ENCODE data around the gene GALNT2. TPM values are rescaled to one million over a fixed set of nuclear protein-coding genes. Genes with fewer than 3 reads are reported as not detected.

Gene GALNT2
- total RNA-seq, 1 donor, result 17.2 TPM

- H3K9me3 ChIP-seq (ENCODE audit: low read depth, low read length), result no peaks in the 10 kb centered on the region
- no peak overlapping the region for H3K4me3 ChIP-seq (ENCODE audit: low read length)
- H3K4me1 ChIP-seq (ENCODE audit: insufficient read depth, low read length), result peaks cover 46% of the 10 kb centered on the region
- H3K27me3 ChIP-seq (ENCODE audit: insufficient read depth, low read length), result no peaks in the 10 kb centered on the region
These were observed 75.7 kb downstream of the GALNT2 start for GRCh38 chr1:230142608-230143210.

GRCh38 chr1:230143534-230143933 is 76.5 kb downstream of the GALNT2 start:
- H3K27me3 ChIP-seq (ENCODE audit: insufficient read depth, low read length), result no peaks in the 10 kb centered on the region
- H3K9me3 ChIP-seq (ENCODE audit: low read depth, low read length), result no peaks in the 10 kb centered on the region
- H3K4me3 ChIP-seq (ENCODE audit: low read length), result no peak overlapping the region
- peaks cover 54% of the 10 kb centered on the region for H3K4me1 ChIP-seq (ENCODE audit: insufficient read depth, low read length)

GRCh38 chr1:230144010-230144614 is 77.1 kb downstream of the GALNT2 start:
- no peaks in the 10 kb centered on the region for H3K27me3 ChIP-seq (ENCODE audit: insufficient read depth, low read length)
- H3K9me3 ChIP-seq (ENCODE audit: low read depth, low read length), result no peaks in the 10 kb centered on the region
- peaks cover 60% of the 10 kb centered on the region for H3K4me1 ChIP-seq (ENCODE audit: insufficient read depth, low read length)
- no peak overlapping the region for H3K4me3 ChIP-seq (ENCODE audit: low read length)

- H3K4me1 ChIP-seq (ENCODE audit: insufficient read depth, low read length), result peaks cover 67% of the 10 kb centered on the region
- H3K4me3 ChIP-seq (ENCODE audit: low read length), result no peak overlapping the region
- no peaks in the 10 kb centered on the region for H3K27me3 ChIP-seq (ENCODE audit: insufficient read depth, low read length)
- H3K9me3 ChIP-seq (ENCODE audit: low read depth, low read length), result no peaks in the 10 kb centered on the region
These were observed 77.9 kb downstream of the GALNT2 start for GRCh38 chr1:230144758-230145504.

- Histone ChIP-seq H3K4me3 (ENCODE audit: low read length) (no peak overlapping the region), H3K4me1 (ENCODE audit: insufficient read depth, low read length) (peaks cover 67% of the 10 kb centered on the region), H3K9me3 (ENCODE audit: low read depth, low read length) (no peaks in the 10 kb centered on the region), H3K27me3 (ENCODE audit: insufficient read depth, low read length) (no peaks in the 10 kb centered on the region)
These were observed 78.5 kb downstream of the GALNT2 start for GRCh38 chr1:230145505-230145899.

- Histone ChIP-seq H3K27me3 (ENCODE audit: insufficient read depth, low read length) (no peaks in the 10 kb centered on the region), H3K4me1 (ENCODE audit: insufficient read depth, low read length) (peaks cover 72% of the 10 kb centered on the region), H3K9me3 (ENCODE audit: low read depth, low read length) (no peaks in the 10 kb centered on the region), H3K4me3 (ENCODE audit: low read length) (no peak overlapping the region)
These were observed 79.0 kb downstream of the GALNT2 start for GRCh38 chr1:230145953-230146476.

- Histone ChIP-seq H3K27me3 (ENCODE audit: insufficient read depth, low read length) (no peaks in the 10 kb centered on the region), H3K9me3 (ENCODE audit: low read depth, low read length) (no peaks in the 10 kb centered on the region), H3K4me3 (ENCODE audit: low read length) (no peak overlapping the region), H3K4me1 (ENCODE audit: insufficient read depth, low read length) (peaks cover 77% of the 10 kb centered on the region)
These were observed 79.7 kb downstream of the GALNT2 start for GRCh38 chr1:230146709-230147108.

GRCh38 chr1:230147253-230148125 is 80.5 kb downstream of the GALNT2 start:
- H3K4me1 ChIP-seq (ENCODE audit: insufficient read depth, low read length), result peaks cover 83% of the 10 kb centered on the region
- no peak overlapping the region for H3K4me3 ChIP-seq (ENCODE audit: low read length)
- no peaks in the 10 kb centered on the region for H3K9me3 ChIP-seq (ENCODE audit: low read depth, low read length)
- H3K27me3 ChIP-seq (ENCODE audit: insufficient read depth, low read length), result no peaks in the 10 kb centered on the region

GRCh38 chr1:230148126-230148652 is 81.2 kb downstream of the GALNT2 start:
- no peaks in the 10 kb centered on the region for H3K9me3 ChIP-seq (ENCODE audit: low read depth, low read length)
- peaks cover 90% of the 10 kb centered on the region for H3K4me1 ChIP-seq (ENCODE audit: insufficient read depth, low read length)
- no peak overlapping the region for H3K4me3 ChIP-seq (ENCODE audit: low read length)

GRCh38 chr1:230148768-230149469 is 81.9 kb downstream of the GALNT2 start:
- Histone ChIP-seq H3K9me3 (ENCODE audit: low read depth, low read length) (no peaks in the 10 kb centered on the region), H3K4me1 (ENCODE audit: insufficient read depth, low read length) (peaks cover 95% of the 10 kb centered on the region), H3K27me3 (ENCODE audit: insufficient read depth, low read length) (no peaks in the 10 kb centered on the region), H3K4me3 (ENCODE audit: low read length) (no peak overlapping the region)

More at GRCh38 chr1:230148126-230148652, 81.2 kb downstream of the GALNT2 start:
- H3K27me3 ChIP-seq (ENCODE audit: insufficient read depth, low read length), result no peaks in the 10 kb centered on the region

- Histone ChIP-seq H3K27me3 (ENCODE audit: insufficient read depth, low read length) (no peaks in the 10 kb centered on the region), H3K4me3 (ENCODE audit: low read length) (peak overlapping the region; percentile 7), H3K9me3 (ENCODE audit: low read depth, low read length) (no peaks in the 10 kb centered on the region), H3K4me1 (ENCODE audit: insufficient read depth, low read length) (peaks cover 95% of the 10 kb centered on the region)
These were observed 82.9 kb downstream of the GALNT2 start for GRCh38 chr1:230149751-230150584.

GRCh38 chr1:230150615-230151014 is 83.6 kb downstream of the GALNT2 start:
- Histone ChIP-seq H3K4me3 (ENCODE audit: low read length) (no peak overlapping the region), H3K4me1 (ENCODE audit: insufficient read depth, low read length) (peaks cover 95% of the 10 kb centered on the region), H3K27me3 (ENCODE audit: insufficient read depth, low read length) (no peaks in the 10 kb centered on the region), H3K9me3 (ENCODE audit: low read depth, low read length) (no peaks in the 10 kb centered on the region)

GRCh38 chr1:230151924-230152468 is 85.0 kb downstream of the GALNT2 start:
- no peaks in the 10 kb centered on the region for H3K27me3 ChIP-seq (ENCODE audit: insufficient read depth, low read length)
- no peak overlapping the region for H3K4me3 ChIP-seq (ENCODE audit: low read length)
- peaks cover 89% of the 10 kb centered on the region for H3K4me1 ChIP-seq (ENCODE audit: insufficient read depth, low read length)
- no peaks in the 10 kb centered on the region for H3K9me3 ChIP-seq (ENCODE audit: low read depth, low read length)

Measured in mononuclear cell (primary cell).